Esophagus mucosa (tissue), 1 donor: ENCODE measurements around the gene BANP. TPM values are rescaled to one million over a fixed set of nuclear protein-coding genes. Genes with fewer than 3 reads are reported as not detected.
A peak's percentile ranks its signal among the peaks of the same experiment; 100 is the strongest.
"Not testable (repeated sequence)": the region's sequence is repeated elsewhere in the genome, so short reads cannot be mapped to it uniquely, and the experiment has no call there.

ENCODE experiments used
- ATAC-seq: fragments of 200-7000 bp; cut with Tn5 transposase; one replicate; pipeline ENCODE4 v1.9.1; 2020
- total RNA-seq: library from RNA; stranded (reverse); gene quantifications from one replicate; pipeline ENCODE4 v1.2.4, GENCODE V29; 2023
- donor health status: DM: yes; HTN: yes; CAD: no.

The BANP gene, protein sequence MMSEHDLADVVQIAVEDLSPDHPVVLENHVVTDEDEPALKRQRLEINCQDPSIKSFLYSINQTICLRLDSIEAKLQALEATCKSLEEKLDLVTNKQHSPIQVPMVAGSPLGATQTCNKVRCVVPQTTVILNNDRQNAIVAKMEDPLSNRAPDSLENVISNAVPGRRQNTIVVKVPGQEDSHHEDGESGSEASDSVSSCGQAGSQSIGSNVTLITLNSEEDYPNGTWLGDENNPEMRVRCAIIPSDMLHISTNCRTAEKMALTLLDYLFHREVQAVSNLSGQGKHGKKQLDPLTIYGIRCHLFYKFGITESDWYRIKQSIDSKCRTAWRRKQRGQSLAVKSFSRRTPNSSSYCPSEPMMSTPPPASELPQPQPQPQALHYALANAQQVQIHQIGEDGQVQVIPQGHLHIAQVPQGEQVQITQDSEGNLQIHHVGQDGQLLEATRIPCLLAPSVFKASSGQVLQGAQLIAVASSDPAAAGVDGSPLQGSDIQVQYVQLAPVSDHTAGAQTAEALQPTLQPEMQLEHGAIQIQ
- total RNA-seq: 9.6 TPM

- peak; percentile 93 for ATAC-seq
Measured at GRCh38 chr16:87950765-87951551, at the start of gene BANP. Gene BANP (plus strand): TSS chr16:87951434. CDS start chr16:87975116, 23,682 bp downstream.

- ATAC-seq: not testable (repeated sequence)
Measured at GRCh38 chr16:87904963-87905362, 46.3 kb upstream of the BANP start.

DNA sequence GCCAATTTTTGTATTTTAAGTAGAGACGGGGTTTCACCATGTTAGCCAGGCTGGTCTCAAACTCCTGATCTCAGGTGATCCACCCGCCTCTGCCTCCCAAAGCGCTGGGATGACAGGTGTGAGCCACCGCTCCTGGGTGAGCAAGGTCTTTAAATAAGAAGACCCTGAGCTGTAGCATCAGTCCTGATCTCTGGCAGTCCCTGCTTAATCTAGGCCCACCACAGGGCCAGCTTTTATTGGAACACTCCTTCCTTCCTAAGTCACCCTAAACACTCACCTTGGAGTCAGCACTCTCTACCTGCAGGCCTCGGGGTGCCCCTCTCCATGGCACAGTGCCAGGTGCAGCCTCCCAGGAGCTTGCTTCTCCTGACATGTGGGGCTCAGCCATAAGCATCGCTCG, 45.7 kb upstream of the BANP start:
- ATAC-seq: not testable (repeated sequence)

DNA sequence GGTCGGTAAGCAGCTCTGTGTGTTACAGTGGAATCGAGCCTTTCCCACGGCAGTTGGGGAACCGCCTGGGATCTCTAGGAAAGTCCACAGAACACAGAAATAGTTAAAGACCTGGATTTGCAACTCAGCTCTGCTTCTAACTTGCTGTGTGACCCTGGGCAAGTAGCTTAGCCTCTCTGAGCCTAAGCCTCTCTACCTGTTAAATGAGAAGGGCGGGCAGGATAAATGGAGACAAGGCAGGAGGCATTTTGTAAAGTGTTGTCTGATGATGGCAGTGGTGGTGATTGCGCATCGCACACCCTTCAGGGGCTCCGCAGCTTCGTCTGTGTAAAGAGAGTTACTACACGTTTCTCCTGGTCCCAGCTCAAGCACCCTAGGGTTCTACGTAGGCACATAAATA, 43.1 kb upstream of the BANP start:
- ATAC-seq: not testable (repeated sequence)

- ATAC-seq: peak; percentile 81
Measured at GRCh38 chr16:87909203-87909935, 41.9 kb upstream of the BANP start.

DNA sequence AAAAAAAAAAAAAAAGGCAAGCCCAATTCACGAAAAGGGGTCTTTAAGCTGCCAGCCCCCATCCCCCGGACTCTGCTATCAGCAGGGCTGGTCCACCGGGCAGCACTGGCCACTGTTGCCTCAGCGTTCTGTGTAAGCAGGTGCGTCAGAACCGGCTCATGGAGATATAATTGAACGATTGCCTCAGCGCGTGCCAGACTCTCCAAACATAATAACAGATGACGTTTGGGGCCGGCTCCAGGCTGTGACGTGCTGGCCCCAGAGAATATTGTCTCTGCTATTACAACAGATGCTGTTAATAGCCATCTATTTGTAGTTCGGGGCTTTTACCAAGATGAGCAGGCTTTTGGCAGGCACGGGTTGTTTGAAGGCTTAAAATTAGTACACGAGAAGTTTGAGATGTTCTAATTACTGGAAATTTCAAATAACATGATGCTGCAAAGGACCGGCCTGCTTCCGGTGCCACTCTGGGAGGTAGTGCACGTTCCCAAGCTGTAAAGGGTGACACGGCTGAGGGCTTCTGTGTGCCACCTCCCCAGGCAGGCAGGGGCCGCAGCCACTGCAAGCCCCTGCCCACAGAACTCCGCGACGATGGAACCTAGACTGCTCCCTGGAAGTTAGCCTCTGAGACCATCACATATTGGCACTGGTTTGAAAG, 40.0 kb upstream of the BANP start:
- peak; percentile 71 for ATAC-seq

DNA sequence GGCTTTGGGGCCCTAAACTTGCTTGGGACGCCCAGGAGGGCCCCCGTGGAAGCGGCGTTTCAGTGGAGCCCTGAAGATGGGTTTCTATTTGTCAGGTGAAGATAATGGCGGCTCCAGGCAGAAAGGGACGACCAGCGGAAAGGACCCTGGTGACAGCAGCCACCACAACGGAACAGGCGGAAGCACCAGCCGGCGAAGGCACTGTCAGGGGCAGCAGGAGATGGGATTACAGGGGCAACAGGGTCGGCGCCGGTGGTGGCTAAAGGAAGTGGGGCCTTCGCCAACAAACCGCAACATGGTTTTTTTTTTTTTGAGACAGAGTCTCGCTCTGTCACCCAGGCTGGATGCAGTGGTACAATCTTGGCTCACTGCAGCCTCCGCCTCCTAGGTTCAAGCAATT, 38.5 kb upstream of the BANP start:
- not testable (repeated sequence) for ATAC-seq

GRCh38 chr16:87914021-87914725, 37.1 kb upstream of the BANP start:
- ATAC-seq: not testable (repeated sequence)

- no peak for ATAC-seq
Measured at GRCh38 chr16:87914812-87915211, 36.4 kb upstream of the BANP start.

- ATAC-seq: no peak
Measured at GRCh38 chr16:87917503-87917902, 33.7 kb upstream of the BANP start.

DNA sequence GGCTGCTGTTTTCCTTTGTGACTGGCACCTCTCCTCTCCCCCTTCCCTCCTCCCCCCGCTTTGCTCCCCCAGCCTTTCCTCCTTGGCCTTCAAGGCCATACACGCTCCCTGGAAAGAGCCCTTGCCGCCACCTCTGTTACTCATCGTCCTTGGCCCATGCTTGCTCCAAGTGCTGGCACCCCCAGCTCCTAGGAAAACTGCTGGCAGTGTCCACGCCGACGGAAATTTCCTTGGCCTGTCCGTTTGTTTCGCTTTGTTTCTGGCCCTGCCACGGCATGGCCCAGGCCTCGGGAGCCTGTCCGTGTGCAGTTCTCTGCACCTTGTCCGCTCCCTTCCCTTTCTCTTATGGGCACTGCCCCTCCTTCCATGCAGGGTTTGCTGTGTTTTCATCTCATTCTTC, 32.9 kb upstream of the BANP start:
- ATAC-seq: no peak

GRCh38 chr16:87918866-87919680, 32.2 kb upstream of the BANP start:
- no peak for ATAC-seq

GRCh38 chr16:87919681-87919994, 31.6 kb upstream of the BANP start:
- no peak for ATAC-seq

DNA sequence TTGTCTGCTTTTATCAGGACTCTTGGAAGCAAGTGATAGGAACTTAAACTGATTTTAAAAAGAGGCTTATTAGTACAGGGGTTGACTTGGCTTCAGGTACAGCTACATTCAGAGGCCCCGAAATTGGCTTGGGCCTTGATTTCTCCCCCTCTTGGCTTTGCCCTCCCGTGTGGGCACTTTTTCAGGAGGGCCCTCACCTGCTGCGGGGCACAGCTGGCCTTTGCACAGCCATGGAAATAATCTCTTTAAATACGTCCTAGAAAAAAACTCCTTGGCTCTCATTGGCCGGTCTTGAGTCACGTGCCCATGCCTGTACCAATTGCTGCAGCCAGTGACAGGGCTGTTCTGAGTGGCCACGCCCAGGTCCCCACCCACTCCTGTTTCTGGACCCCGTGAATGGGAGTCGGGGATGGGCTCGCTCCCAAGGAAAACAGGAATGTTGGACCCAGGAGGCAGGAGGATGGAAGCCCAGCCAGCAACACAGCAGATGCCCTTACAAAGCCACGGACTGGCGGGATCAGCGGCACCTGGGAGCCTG, 29.9 kb upstream of the BANP start:
- ATAC-seq: no peak

GRCh38 chr16:87922250-87922871, 28.9 kb upstream of the BANP start:
- ATAC-seq: no peak

DNA sequence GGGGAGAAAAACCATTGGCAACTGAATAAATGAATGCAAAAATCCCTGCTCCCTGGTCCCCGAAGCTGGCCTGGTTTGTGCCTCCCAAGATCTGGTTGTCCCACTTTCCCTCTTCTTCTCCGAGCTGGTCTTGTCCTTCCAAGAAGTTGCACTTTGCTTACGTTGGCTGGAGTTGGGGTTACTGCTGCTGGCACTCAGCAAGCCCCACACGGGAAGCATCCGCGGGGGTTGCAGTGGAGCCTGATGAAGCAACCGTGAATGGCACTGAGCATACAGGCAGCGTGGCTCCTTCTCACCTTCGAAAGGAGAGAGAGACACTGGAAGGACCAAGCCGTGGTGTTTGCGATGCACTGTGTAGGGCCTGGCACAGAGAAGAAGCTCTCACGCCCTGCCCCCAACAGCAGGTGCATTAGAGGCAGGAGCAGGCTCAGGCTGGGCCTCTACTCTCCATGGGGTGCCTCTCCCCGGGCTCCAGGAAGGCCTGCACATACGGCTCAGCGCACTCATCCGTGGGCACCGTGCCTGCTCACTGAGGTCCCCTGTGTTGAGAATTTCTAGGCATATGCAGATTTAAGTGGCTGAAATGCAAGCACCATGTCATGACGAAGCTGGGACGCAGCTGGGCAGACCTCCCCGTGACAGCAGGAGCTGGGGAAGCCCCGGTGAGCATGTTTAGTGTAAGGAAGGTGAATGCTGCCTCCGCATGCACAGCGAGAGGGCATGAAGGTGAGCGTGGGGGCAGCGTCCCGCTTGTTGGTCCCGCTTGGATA, 27.0 kb upstream of the BANP start:
- ATAC-seq: peak; percentile 44

- ATAC-seq: peak; percentile 51
Measured at GRCh38 chr16:87924811-87925670, 26.2 kb upstream of the BANP start.
